ENCODE results near the gene ABCA4. TPM values are rescaled to one million over a fixed set of nuclear protein-coding genes. Genes with fewer than 3 reads are reported as not detected.

The ABCA4 gene
- total and polyA plus RNA-seq, 5 experiments from 2014 or later = not detected

DNA sequence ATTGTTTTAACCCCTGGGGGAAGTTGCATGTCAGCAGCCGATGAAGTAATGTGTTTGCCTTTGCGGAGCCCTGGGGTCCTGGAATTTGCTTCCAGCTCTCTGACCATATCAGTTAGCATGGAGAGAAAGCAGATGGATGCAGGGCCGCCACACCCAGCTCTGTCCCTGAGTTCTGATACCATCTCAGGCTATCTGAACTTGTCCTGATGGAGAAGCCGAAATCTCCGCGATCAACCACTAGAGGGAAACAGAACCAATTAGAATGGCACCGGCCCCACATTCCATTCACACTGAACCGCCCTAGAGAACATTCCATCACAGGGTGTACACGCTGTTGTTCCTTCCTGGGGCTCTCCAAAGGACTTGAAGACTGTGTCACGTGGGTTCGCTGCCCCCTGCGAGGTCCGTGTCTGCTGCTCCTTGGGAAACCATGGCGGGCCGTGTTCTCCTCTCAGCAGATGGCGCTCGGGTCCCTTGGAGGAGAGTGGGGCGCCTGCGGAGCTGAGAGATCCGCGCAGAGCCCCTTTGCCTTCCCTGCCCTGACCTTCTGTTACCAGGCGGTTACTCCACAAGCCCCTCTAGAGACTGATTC is 75.4 kb downstream of the ABCA4 start:
- DNase-seq (peak in 8 of 10 donors; percentile 6 to 32 (median 24)), ATAC-seq (peak; percentile 39 to 41)
- no peaks in the 10 kb centered on the region for H3K9me3 Mint-ChIP-seq
- peaks cover 4 to 22% (median 8%) of the 10 kb centered on the region in 5 donors for H3K27me3 Mint-ChIP-seq
- POLR2A ChIA-PET = no interaction called here
- H3K36me3 Mint-ChIP-seq = no peaks in the 10 kb centered on the region
- peak overlapping the region in 1 of 10 donors; percentile 38 for H3K27ac Mint-ChIP-seq
- peak overlapping the region; percentile 20 to 75 (median 48) for H3K4me3 Mint-ChIP-seq
- peaks cover 0 to 5% (median 2%) of the 10 kb centered on the region in 4 donors for H3K4me1 Mint-ChIP-seq

DNA sequence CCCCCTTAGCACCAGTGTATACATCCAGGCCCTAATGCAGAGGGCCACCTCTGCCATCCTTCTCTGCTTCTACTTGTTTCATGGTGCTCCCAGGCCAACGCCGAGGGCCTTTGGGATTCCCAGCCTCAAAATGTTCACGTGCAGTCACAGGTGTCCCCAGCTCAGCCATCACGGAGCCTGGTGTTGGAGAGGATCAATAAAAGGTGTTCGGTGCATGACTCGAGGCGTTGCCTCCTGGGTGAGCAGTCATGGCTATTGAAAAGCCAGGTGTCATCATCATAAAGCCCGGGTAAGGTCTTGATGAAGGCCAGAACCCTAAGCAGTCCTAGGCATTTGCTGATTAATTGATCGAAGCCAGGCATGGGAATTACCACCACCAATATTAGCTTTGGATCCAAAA is 76.1 kb downstream of the ABCA4 start:
- POLR2A ChIA-PET = no interaction called here
- peaks cover 7 to 24% (median 11%) of the 10 kb centered on the region in 5 donors for H3K27me3 Mint-ChIP-seq

DNA sequence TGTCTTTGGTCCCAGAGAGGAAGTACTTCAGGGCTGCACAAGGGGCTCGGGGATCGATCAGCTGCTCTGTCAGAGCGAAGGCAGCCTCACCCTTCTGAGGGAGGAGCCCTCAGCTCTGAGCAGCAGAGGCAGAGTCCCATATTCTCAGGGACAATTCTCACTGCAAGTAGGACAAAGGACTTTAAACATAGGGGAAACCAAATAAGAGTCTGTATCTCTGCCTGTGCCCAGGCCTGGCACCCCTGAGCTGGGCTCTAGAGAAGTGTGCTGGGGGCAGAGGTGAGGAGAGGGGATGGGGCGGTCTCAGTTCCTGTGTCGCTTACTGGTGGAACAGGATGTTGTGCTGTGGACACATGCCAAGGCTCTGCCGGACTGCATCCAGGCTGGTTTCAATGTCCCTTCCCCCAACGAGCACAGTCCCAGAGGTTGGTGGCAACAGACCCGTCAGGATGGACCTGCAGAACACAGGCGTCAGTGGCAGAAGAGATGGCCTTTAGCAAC is 76.6 kb downstream of the ABCA4 start:
- peak overlapping the region in 4 of 10 donors; percentile 40 to 66 (median 48) for H3K27ac Mint-ChIP-seq
- no peak for DNase-seq
- ATAC-seq = no peak

More for the DNA sequence above, 76.1 kb downstream of the ABCA4 start:
- DNase-seq (no peak), ATAC-seq (no peak)
- H3K27ac Mint-ChIP-seq = no peak overlapping the region
- H3K36me3 Mint-ChIP-seq = no peaks in the 10 kb centered on the region
- no peaks in the 10 kb centered on the region for H3K9me3 Mint-ChIP-seq
- no peak overlapping the region for H3K4me3 Mint-ChIP-seq
- peaks cover 0 to 5% (median 2%) of the 10 kb centered on the region in 4 donors for H3K4me1 Mint-ChIP-seq

GRCh38 chr1:94043738-94044289 is 77.1 kb downstream of the ABCA4 start:
- H3K4me1 Mint-ChIP-seq = peaks cover 0 to 5% (median 2%) of the 10 kb centered on the region in 4 donors
- POLR2A ChIA-PET = no interaction called here
- H3K9me3 Mint-ChIP-seq = no peaks in the 10 kb centered on the region
- H3K36me3 Mint-ChIP-seq = no peaks in the 10 kb centered on the region
- DNase-seq (no peak), ATAC-seq (no peak)
- H3K4me3 Mint-ChIP-seq = no peak overlapping the region
- peak overlapping the region in 2 of 10 donors; percentile 45 to 51 for H3K27ac Mint-ChIP-seq
- H3K27me3 Mint-ChIP-seq = peaks cover 14 to 33% (median 20%) of the 10 kb centered on the region in 5 donors

More for the DNA sequence above, 76.6 kb downstream of the ABCA4 start:
- POLR2A ChIA-PET = no interaction called here
- Mint-ChIP-seq H3K9me3 (no peaks in the 10 kb centered on the region), H3K36me3 (no peaks in the 10 kb centered on the region), H3K4me3 (no peak overlapping the region), H3K4me1 (peaks cover 0 to 5% (median 2%) of the 10 kb centered on the region in 4 donors), H3K27me3 (peaks cover 11 to 28% (median 16%) of the 10 kb centered on the region in 5 donors)

DNA sequence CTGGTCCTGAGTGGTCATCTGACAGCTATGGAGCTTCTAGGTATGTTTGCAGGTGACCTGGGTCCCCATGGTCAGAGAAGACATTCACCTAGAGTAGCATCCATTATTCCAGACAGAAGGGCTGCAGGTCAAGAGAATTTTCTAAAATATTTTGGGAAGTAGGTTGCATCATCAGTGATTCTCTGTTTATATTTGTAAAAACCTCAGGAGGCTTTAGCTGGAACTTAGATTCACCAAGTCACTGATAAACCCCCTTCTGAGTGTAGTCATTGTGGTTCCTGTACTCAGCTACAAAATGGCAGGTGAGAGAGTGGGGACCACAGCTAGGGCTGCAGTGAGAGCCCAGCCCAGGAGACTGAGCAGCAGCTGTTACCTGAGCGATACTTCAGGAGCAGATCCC is 78.6 kb downstream of the ABCA4 start:
- Mint-ChIP-seq H3K4me1 (peaks cover 0 to 5% (median 2%) of the 10 kb centered on the region in 4 donors), H3K4me3 (no peak overlapping the region)

DNA sequence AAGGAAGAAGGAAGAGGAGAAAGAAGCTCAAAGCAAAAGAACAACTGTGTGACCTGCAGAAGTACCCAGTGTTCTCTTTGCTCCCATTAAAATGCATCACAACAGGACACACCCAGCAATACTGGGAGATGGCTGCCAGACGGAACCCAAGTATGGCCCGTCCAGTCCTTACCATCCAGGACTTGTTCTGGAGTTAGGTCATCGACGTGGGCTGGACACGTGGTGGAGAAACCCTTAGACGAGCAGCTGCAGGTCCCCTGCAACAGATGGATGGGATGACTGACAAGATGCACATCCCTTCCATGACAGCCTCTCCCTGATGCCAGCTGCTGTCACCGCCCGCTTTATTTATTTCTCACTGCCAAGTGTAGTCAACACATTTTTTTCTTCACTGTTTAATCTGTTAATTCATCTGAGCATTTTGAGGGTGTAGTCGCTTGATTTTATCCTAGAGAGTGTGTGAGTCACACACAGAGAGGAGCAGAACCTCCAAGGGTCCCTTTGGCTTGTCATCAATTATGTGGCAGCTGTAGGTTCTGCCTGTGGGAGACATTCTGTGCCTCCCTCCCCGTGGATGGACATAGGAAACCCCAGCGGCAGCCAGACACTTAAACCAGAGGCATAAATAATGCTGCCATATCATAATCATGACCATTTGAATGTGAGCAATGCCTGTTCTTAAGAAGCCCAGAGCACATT is 80.9 kb downstream of the ABCA4 start:
- POLR2A ChIA-PET = no interaction called here
- H3K36me3 Mint-ChIP-seq = no peaks in the 10 kb centered on the region
- H3K27ac Mint-ChIP-seq = no peak overlapping the region
- no peaks in the 10 kb centered on the region for H3K9me3 Mint-ChIP-seq
- DNase-seq (no peak), ATAC-seq (no peak)
- peaks cover 0 to 6% (median 2%) of the 10 kb centered on the region in 4 donors for H3K4me1 Mint-ChIP-seq
- peaks cover 15 to 34% (median 32%) of the 10 kb centered on the region in 5 donors for H3K27me3 Mint-ChIP-seq
- no peak overlapping the region for H3K4me3 Mint-ChIP-seq

More for the DNA sequence above, 78.6 kb downstream of the ABCA4 start:
- DNase-seq (no peak), ATAC-seq (no peak)
- H3K9me3 Mint-ChIP-seq = no peaks in the 10 kb centered on the region
- H3K27ac Mint-ChIP-seq = peak overlapping the region in 1 of 10 donors; percentile 16
- POLR2A ChIA-PET = no interaction called here
- H3K36me3 Mint-ChIP-seq = no peaks in the 10 kb centered on the region
- H3K27me3 Mint-ChIP-seq = peaks cover 12 to 34% (median 21%) of the 10 kb centered on the region in 5 donors

DNA sequence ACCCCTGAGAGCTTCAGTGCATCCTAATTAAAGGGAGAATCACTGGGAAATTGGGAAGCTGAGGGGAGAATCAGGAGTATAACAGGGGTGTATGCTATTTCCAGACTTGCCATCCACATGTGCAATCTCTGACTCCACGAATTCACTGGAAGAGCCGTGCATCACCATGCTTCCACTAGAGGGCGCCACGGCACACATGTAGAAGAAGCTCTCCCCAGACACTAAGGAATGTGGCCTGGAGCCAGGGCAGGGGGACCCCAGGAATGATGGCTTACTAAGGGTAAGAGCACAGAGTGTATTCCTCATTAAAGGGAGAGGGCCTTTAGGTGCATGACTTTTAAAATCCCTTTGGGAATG is 81.5 kb downstream of the ABCA4 start:
- H3K4me3 Mint-ChIP-seq = no peak overlapping the region
- no peaks in the 10 kb centered on the region for H3K36me3 Mint-ChIP-seq
- no peak for ATAC-seq
- no peak overlapping the region for H3K27ac Mint-ChIP-seq
- peak in 8 of 10 donors; percentile 22 to 68 (median 38) for DNase-seq
- peaks cover 0 to 6% (median 2%) of the 10 kb centered on the region in 4 donors for H3K4me1 Mint-ChIP-seq
- POLR2A ChIA-PET = no interaction called here
- H3K27me3 Mint-ChIP-seq = peaks cover 15 to 37% (median 31%) of the 10 kb centered on the region in 5 donors
- no peaks in the 10 kb centered on the region for H3K9me3 Mint-ChIP-seq

DNA sequence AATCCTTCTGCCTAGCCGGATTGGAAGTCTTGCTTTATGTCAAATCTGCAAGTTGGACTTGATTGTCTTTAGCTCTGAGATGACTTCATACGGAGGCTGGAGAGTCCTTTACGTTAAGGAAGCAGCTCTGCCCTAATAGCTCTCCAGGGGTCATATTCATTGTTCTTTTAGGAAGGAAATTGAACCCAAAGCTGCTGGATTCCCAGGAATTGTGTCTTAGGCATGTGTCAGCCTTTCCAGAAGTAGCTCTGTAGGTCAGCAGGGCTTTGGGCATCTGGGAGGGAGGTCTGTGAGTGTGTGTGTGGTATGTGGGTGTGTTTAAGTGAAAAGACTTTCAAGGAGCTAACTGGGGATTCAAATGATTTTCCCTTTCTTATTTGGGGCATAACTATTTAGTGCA is 82.4 kb downstream of the ABCA4 start:
- Mint-ChIP-seq H3K27me3 (peaks cover 19 to 45% (median 28%) of the 10 kb centered on the region in 5 donors), H3K4me1 (peaks cover 0 to 6% (median 2%) of the 10 kb centered on the region in 4 donors), H3K4me3 (no peak overlapping the region), H3K27ac (no peak overlapping the region), H3K36me3 (no peaks in the 10 kb centered on the region), H3K9me3 (no peaks in the 10 kb centered on the region)
- ATAC-seq = no peak
- POLR2A ChIA-PET = no interaction called here
- DNase-seq = no peak

DNA sequence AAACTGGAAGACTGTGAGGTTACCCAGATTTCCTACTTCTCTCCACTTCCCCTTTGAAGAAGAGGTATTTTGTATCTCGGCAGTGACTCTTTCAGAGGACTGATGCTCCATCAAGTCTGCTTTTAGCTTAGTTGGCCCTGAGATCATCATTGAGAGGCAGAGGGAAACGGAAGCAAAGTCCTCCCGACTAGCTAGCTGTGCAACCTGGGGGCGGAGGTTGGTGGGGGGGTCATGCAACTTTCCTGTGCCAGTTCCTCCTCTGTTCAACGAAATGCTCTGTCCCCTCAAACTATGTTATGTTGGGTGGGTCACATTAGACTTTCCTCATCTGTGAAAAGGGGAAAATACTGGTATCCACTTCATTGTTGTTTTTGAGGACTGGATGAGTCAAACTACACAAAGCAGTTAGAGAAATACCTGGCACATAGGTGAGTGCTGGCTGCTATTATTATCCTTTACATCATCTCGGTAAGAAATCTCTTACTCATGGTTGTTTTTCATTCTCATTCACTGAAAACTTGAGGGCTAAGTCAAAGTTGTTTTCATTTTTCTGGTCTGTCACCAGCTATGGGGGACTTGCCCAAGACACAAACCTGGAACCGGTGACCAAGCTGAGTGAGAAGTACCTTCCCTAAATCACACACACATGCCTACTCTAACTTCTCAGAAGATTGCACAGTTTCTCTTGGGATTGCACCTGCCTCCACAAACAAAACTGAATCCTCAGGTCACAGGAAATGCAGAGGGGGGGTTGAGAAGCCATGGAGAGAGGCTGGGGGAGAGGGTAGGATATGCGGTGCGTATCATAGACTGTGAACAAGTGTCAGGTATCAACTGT is 83.3 kb downstream of the ABCA4 start:
- Mint-ChIP-seq H3K4me3 (no peak overlapping the region), H3K36me3 (no peaks in the 10 kb centered on the region), H3K9me3 (no peaks in the 10 kb centered on the region), H3K27me3 (peaks cover 17 to 45% (median 28%) of the 10 kb centered on the region in 5 donors), H3K27ac (no peak overlapping the region), H3K4me1 (peaks cover 0 to 6% (median 2%) of the 10 kb centered on the region in 4 donors)
- POLR2A ChIA-PET = no interaction called here
- ATAC-seq (no peak), DNase-seq (no peak)

- Mint-ChIP-seq H3K9me3 (no peaks in the 10 kb centered on the region), H3K27me3 (peaks cover 15 to 45% (median 27%) of the 10 kb centered on the region in 5 donors), H3K4me3 (no peak overlapping the region), H3K36me3 (no peaks in the 10 kb centered on the region), H3K27ac (no peak overlapping the region), H3K4me1 (peaks cover 0 to 6% (median 2%) of the 10 kb centered on the region in 4 donors)
- POLR2A ChIA-PET = no interaction called here
- DNase-seq = no peak
- ATAC-seq = no peak
Observed at GRCh38 chr1:94036730-94037129, 84.2 kb downstream of the ABCA4 start.

- POLR2A ChIA-PET = no interaction called here
- ATAC-seq = no peak
- H3K9me3 Mint-ChIP-seq = no peaks in the 10 kb centered on the region
- H3K4me1 Mint-ChIP-seq = peaks cover 0 to 6% (median 3%) of the 10 kb centered on the region in 4 donors
- H3K4me3 Mint-ChIP-seq = no peak overlapping the region
- peaks cover 6 to 24% (median 20%) of the 10 kb centered on the region in 5 donors for H3K27me3 Mint-ChIP-seq
- H3K36me3 Mint-ChIP-seq = no peaks in the 10 kb centered on the region
- no peak for DNase-seq
- H3K27ac Mint-ChIP-seq = no peak overlapping the region
Observed at GRCh38 chr1:94033849-94034248, 87.1 kb downstream of the ABCA4 start.

GRCh38 chr1:94032637-94033036 is 88.3 kb downstream of the ABCA4 start:
- ATAC-seq = no peak
- Mint-ChIP-seq H3K4me1 (peaks cover 0 to 6% (median 3%) of the 10 kb centered on the region in 4 donors), H3K27me3 (peaks cover 4 to 24% (median 16%) of the 10 kb centered on the region in 5 donors), H3K36me3 (no peaks in the 10 kb centered on the region), H3K4me3 (no peak overlapping the region), H3K9me3 (no peaks in the 10 kb centered on the region), H3K27ac (no peak overlapping the region)
- POLR2A ChIA-PET = no interaction called here
- DNase-seq = no peak
